Stomach (tissue), 9 donors: ENCODE data around the gene CASR. TPM values are rescaled to one million over a fixed set of nuclear protein-coding genes. Genes with fewer than 3 reads are reported as not detected.
"Not testable (repeated sequence)": the region's sequence is repeated elsewhere in the genome, so short reads cannot be mapped to it uniquely, and the experiment has no call there.

Experiments
- DNase-seq, 2 donors: peaks; one replicate each; pipeline versions ENCODE4 v3.0.0 to v3.0.0-alpha.2; 2013 to 2019
- H3K27ac ChIP-seq, 5 donors: fragments of 200-600 bp in 4 of 5; sonication (generic) in 4 of 5; one replicate each; pipeline ENCODE4 v1.5.1; 2013 to 2019; ENCODE audit warnings: mild to moderate bottlenecking in 1 of 5, moderate library complexity in 1 of 5
- H3K27me3 ChIP-seq, 3 donors: fragments of 200-600 bp; sonication (generic); one replicate each; pipeline ENCODE4 v1.5.1; 2017 to 2019; ENCODE audit warnings: mixed run types in 1 of 3
- H3K36me3 ChIP-seq, 4 donors: fragments of 200-600 bp; sonication (generic); 1 replicate in 3 of 4; 2 replicates in 1 of 4; pipeline ENCODE4 v1.5.1; 2016 to 2019
- H3K4me1 ChIP-seq, 4 donors: fragments of 200-600 bp; sonication (generic); one replicate each; pipeline ENCODE4 v1.5.1; 2016 to 2019
- H3K4me3 ChIP-seq, 4 donors: fragments of 200-600 bp; sonication (generic) in 3 of 4; one replicate each; pipeline ENCODE4 v1.5.1; 2016 to 2019; ENCODE audit warnings: mild to moderate bottlenecking in 1 of 4
- H3K9me3 ChIP-seq, 4 donors: fragments of 200-600 bp; sonication (generic); one replicate each; pipeline ENCODE4 v1.5.1; 2016 to 2019
- CTCF ChIP-seq, 7 experiments: fragments of 450-650 bp in 4 of 7; fragments of 200-600 bp in 3 of 7; sonication (generic) in 3 of 7; IDR thresholded peaks; one replicate each; pipeline ENCODE4 v1.5.1; 2016 to 2019; ENCODE audit warnings: antibody characterized with exemption in 7 of 7, control low read depth in 2 of 7, mild to moderate bottlenecking in 1 of 7
- EP300 ChIP-seq: sonication (generic); formaldehyde crosslinking; IDR thresholded peaks from one replicate; pipeline ENCODE4 v1.6.1; 2017; ENCODE audit warnings: antibody characterized with exemption
- POLR2A ChIP-seq, 4 donors: fragments of 450-650 bp; IDR thresholded peaks; one replicate each; pipeline ENCODE4 v1.6.1; 2016; ENCODE audit warnings: antibody characterized with exemption in 4 of 4, control low read depth in 2 of 4, mild to moderate bottlenecking in 1 of 4, moderate library complexity in 1 of 4
- POLR2AphosphoS5 ChIP-seq, 3 donors: sonication (generic); formaldehyde crosslinking; IDR thresholded peaks; one replicate each; pipeline ENCODE4 v1.6.1; 2016; ENCODE audit warnings: antibody characterized with exemption in 3 of 3
- WGBS, 5 donors: extraction: QIAGEN DNeasy Blood & Tissue Kit in 3 of 5; methylation state at CpG; one replicate each; pipeline versions ENCODE4 v1.1.5 to v1.1.7; 2013 to 2018; 5-methylcytosine and 5-hydroxymethylcytosine counted together
- intact Hi-C: fragments of 100-400 bp; cut with DNase I; formaldehyde crosslinking; loops from one replicate; pipeline ENCODE4 v1.15.1; 2023; ENCODE audit warnings: low total_unique reads
- polyA plus RNA-seq, 3 donors: library from polyadenylated mRNA; stranded (reverse); fragments of 200-250 nt; gene quantifications; one replicate each; pipeline ENCODE4 v1.2.3, GENCODE V29; 2013
- total RNA-seq, 5 donors: library from RNA; depleted of rRNA; stranded (reverse); fragments of >200 nt; gene quantifications; one replicate each; pipeline versions ENCODE4 v1.1.0 to v1.2.3, GENCODE V29; 2014 to 2016
- donor health status: healthy with polysubstance abuse.
- donor health status: Bipolar disorder and iron deficiency.
- donor health status: healthy.

Gene CASR
- total and polyA plus RNA-seq, 8 donors = 0.03 to 3.0 (median 0.43) TPM; not detected in 4

GRCh38 chr3:122199552-122199951, 16.1 kb downstream of the CASR start:
- intact Hi-C loops = no loop called here
- no peaks in the 10 kb centered on the region for H3K36me3 ChIP-seq
- H3K4me1 ChIP-seq = no peaks in the 10 kb centered on the region
- no peaks in the 10 kb centered on the region for H3K9me3 ChIP-seq
- no peak overlapping the region for H3K4me3 ChIP-seq
- no peak for DNase-seq
- no peaks in the 10 kb centered on the region for H3K27me3 ChIP-seq
- TF ChIP-seq POLR2A (IDR thresholded peaks at IDR 0.05) (no peak), CTCF (IDR thresholded peaks at IDR 0.05) (no peak), POLR2AphosphoS5 (IDR thresholded peaks at IDR 0.05) (no peak), EP300 (no peak)
- 79 to 91% (median 84%) methylated on average over 4 of the region's 4 CpGs for WGBS, 5 donors
- H3K27ac ChIP-seq = no peak overlapping the region

GRCh38 chr3:122200661-122201060, 17.2 kb downstream of the CASR start:
- Histone ChIP-seq H3K36me3 (no peaks in the 10 kb centered on the region), H3K27me3 (no peaks in the 10 kb centered on the region), H3K9me3 (no peaks in the 10 kb centered on the region), H3K4me1 (no peaks in the 10 kb centered on the region), H3K4me3 (no peak overlapping the region), H3K27ac (no peak overlapping the region)
- TF ChIP-seq POLR2AphosphoS5 (IDR thresholded peaks at IDR 0.05) = no peak
- no peak for TF ChIP-seq EP300
- DNase-seq = peak in 1 of 2 donors; percentile 4
- intact Hi-C loops = no loop called here
- 60 to 81% (median 70%) methylated on average over 2 to 3 of the region's 3 CpGs for WGBS, 5 donors

GRCh38 chr3:122201476-122201875, 18.0 kb downstream of the CASR start:
- H3K9me3 ChIP-seq, DNase-seq, intact Hi-C loops, H3K27ac ChIP-seq, H3K4me1 ChIP-seq, H3K4me3 ChIP-seq, H3K36me3 ChIP-seq, H3K27me3 ChIP-seq: not testable (repeated sequence)
- 88 to 96% (median 96%) methylated on average over 13 to 21 of the region's 25 CpGs for WGBS, 5 donors

GRCh38 chr3:122208579-122208978, 25.1 kb downstream of the CASR start:
- Histone ChIP-seq H3K27me3 (no peaks in the 10 kb centered on the region), H3K27ac (no peak overlapping the region), H3K4me3 (no peak overlapping the region), H3K36me3 (no peaks in the 10 kb centered on the region), H3K9me3 (no peaks in the 10 kb centered on the region), H3K4me1 (no peaks in the 10 kb centered on the region)
- intact Hi-C loops = no loop called here
- WGBS, 5 donors = 51 to 71% (median 67%) methylated on average over 4 of the region's 4 CpGs
- TF ChIP-seq EP300 (no peak), CTCF (IDR thresholded peaks at IDR 0.05) (no peak), POLR2A (IDR thresholded peaks at IDR 0.05) (no peak), POLR2AphosphoS5 (IDR thresholded peaks at IDR 0.05) (no peak)
- DNase-seq = no peak

GRCh38 chr3:122213650-122214049, 30.2 kb downstream of the CASR start:
- Histone ChIP-seq H3K27ac (no peak overlapping the region), H3K36me3 (no peaks in the 10 kb centered on the region), H3K9me3 (no peaks in the 10 kb centered on the region), H3K27me3 (no peaks in the 10 kb centered on the region), H3K4me3 (no peak overlapping the region), H3K4me1 (no peaks in the 10 kb centered on the region)
- DNase-seq = no peak
- 50 to 89% (median 62%) methylated on average over 2 of the region's 2 CpGs for WGBS, 5 donors
- TF ChIP-seq CTCF (IDR thresholded peaks at IDR 0.05) (no peak), POLR2AphosphoS5 (IDR thresholded peaks at IDR 0.05) (no peak), POLR2A (IDR thresholded peaks at IDR 0.05) (no peak), EP300 (no peak)
- intact Hi-C loops = no loop called here
